H9 (cell line): Measurements from ENCODE around the gene PTPN13. TPM values are rescaled to one million over a fixed set of nuclear protein-coding genes. Genes with fewer than 3 reads are reported as not detected.
A peak's percentile ranks its signal among the peaks of the same experiment; 100 is the strongest.

ENCODE experiments used
- DNase-seq: peaks from one replicate; pipeline ENCODE4 v3.0.0-alpha.2; 2017
- H2AFZ ChIP-seq: one replicate; pipeline ENCODE4 v1.6.1; 2013; ENCODE audit warnings: mild to moderate bottlenecking, low read length, control low read depth, moderate library complexity
- H2AK5ac ChIP-seq: 2 replicates; pipeline ENCODE4 v1.6.1; 2013; ENCODE audit warnings: low read length, control low read depth, mixed read lengths; ENCODE audit not compliant: insufficient read length
- H2BK120ac ChIP-seq: one replicate; pipeline ENCODE4 v1.6.1; 2013; ENCODE audit warnings: low read depth, mild to moderate bottlenecking, low read length, control low read depth, inconsistent platforms; ENCODE audit not compliant: poor library complexity, severe bottlenecking
- H2BK12ac ChIP-seq: 2 replicates; pipeline ENCODE4 v1.6.1; 2013; ENCODE audit warnings: low read length, control low read depth, mixed read lengths, low read depth; ENCODE audit not compliant: insufficient read length
- H2BK15ac ChIP-seq: 2 replicates; pipeline ENCODE4 v1.6.1; 2013; ENCODE audit warnings: low read depth, low read length, control low read depth
- H2BK20ac ChIP-seq: one replicate; pipeline ENCODE4 v1.6.1; 2013; ENCODE audit warnings: low read depth, mild to moderate bottlenecking, low read length, control low read depth, inconsistent platforms; ENCODE audit not compliant: poor library complexity, severe bottlenecking
- H2BK5ac ChIP-seq: 2 replicates; pipeline ENCODE4 v1.6.1; 2013; ENCODE audit warnings: low read length, control low read depth, mixed read lengths; ENCODE audit not compliant: insufficient read length
- H3K14ac ChIP-seq: 2 replicates; pipeline ENCODE4 v1.6.1; 2013; ENCODE audit warnings: low read length, control low read depth; ENCODE audit not compliant: insufficient read depth
- H3K18ac ChIP-seq: 2 replicates; pipeline ENCODE4 v1.6.1; 2013; ENCODE audit warnings: low read depth, mild to moderate bottlenecking, mixed read lengths, low read length, control low read depth; ENCODE audit not compliant: insufficient read length
- H3K23ac ChIP-seq: 2 replicates; pipeline ENCODE4 v1.6.1; 2013; ENCODE audit warnings: low read length, control low read depth, mixed read lengths, low read depth; ENCODE audit not compliant: insufficient read length
- H3K23me2 ChIP-seq: 2 replicates; pipeline ENCODE4 v1.6.1; 2013; ENCODE audit warnings: low read depth, mild to moderate bottlenecking, mixed read lengths, low read length, control low read depth; ENCODE audit not compliant: insufficient read length, poor library complexity, severe bottlenecking
- H3K27ac ChIP-seq: 2 replicates; pipeline ENCODE4 v1.5.1; 2013; ENCODE audit warnings: low read length, control low read depth, mixed read lengths, low read depth; ENCODE audit not compliant: insufficient read length
- H3K27me3 ChIP-seq: 2 replicates; pipeline ENCODE4 v1.6.1; 2013; ENCODE audit warnings: low read length, control low read depth, inconsistent platforms; ENCODE audit not compliant: insufficient read depth
- H3K4ac ChIP-seq: 2 replicates; pipeline ENCODE4 v1.6.1; 2013; ENCODE audit warnings: low read depth, mild to moderate bottlenecking, control low read depth, inconsistent platforms, low read length, moderate library complexity
- H3K4me1 ChIP-seq: 2 replicates; pipeline ENCODE4 v1.6.1; 2013; ENCODE audit warnings: low read length, control low read depth, inconsistent platforms; ENCODE audit not compliant: insufficient read depth
- H3K4me2 ChIP-seq: 2 replicates; pipeline ENCODE4 v1.6.1; 2013; ENCODE audit warnings: low read length, control low read depth, mixed read lengths; ENCODE audit not compliant: insufficient read length, insufficient read depth
- H3K56ac ChIP-seq: 2 replicates; pipeline ENCODE4 v1.6.1; 2013; ENCODE audit warnings: low read depth, mild to moderate bottlenecking, mixed read lengths, low read length, control low read depth; ENCODE audit not compliant: insufficient read length
- H3K79me1 ChIP-seq: 2 replicates; pipeline ENCODE4 v1.6.1; 2013; ENCODE audit warnings: low read depth, mild to moderate bottlenecking, moderate library complexity, low read length, control low read depth, inconsistent platforms; ENCODE audit not compliant: insufficient read depth, poor library complexity, severe bottlenecking
- H3K79me2 ChIP-seq: 2 replicates; pipeline ENCODE4 v1.6.1; 2013; ENCODE audit warnings: low read length, control low read depth, inconsistent platforms; ENCODE audit not compliant: insufficient read depth
- H3K9ac ChIP-seq: 2 replicates; pipeline ENCODE4 v1.6.1; 2013; ENCODE audit warnings: low read length, control low read depth, mixed read lengths; ENCODE audit not compliant: insufficient read length; ENCODE audit errors: extremely low read depth
- H3K9me3 ChIP-seq: one replicate; pipeline ENCODE4 v1.6.1; 2013; ENCODE audit warnings: low read depth, low read length, inconsistent platforms; ENCODE audit not compliant: control insufficient read depth
- H3T11ph ChIP-seq: one replicate; pipeline ENCODE4 v1.6.1; 2013; ENCODE audit warnings: mild to moderate bottlenecking, low read length, control low read depth, inconsistent platforms
- H4K20me1 ChIP-seq: one replicate; pipeline ENCODE4 v1.6.1; 2013; ENCODE audit not compliant: control insufficient read depth, insufficient read length, insufficient read depth
- H4K5ac ChIP-seq: 2 replicates; pipeline ENCODE4 v1.6.1; 2013; ENCODE audit warnings: low read depth, mild to moderate bottlenecking, mixed read lengths, low read length, control low read depth; ENCODE audit not compliant: insufficient read length
- H4K8ac ChIP-seq: replicated peaks from 2 replicates; pipeline ENCODE4 v1.6.1; 2013; ENCODE audit warnings: low read length, control low read depth, mixed read lengths, low read depth; ENCODE audit not compliant: insufficient read length
- H4K91ac ChIP-seq: 2 replicates; pipeline ENCODE4 v1.6.1; 2013; ENCODE audit warnings: low read depth, mild to moderate bottlenecking, moderate library complexity, mixed read lengths, low read length, control low read depth; ENCODE audit not compliant: insufficient read length
- H3K27ac Mint-ChIP-seq, 3 experiments: 2 replicates in 2 of 3; 3 replicates in 1 of 3; pipeline ENCODE4 v1.8.0; 2020 to 2021; ENCODE audit warnings: mixed read lengths in 3 of 3, mild to moderate bottlenecking in 1 of 3, moderate library complexity in 1 of 3
- H3K27me3 Mint-ChIP-seq: 2 replicates; pipeline ENCODE4 v1.8.0; 2021; ENCODE audit warnings: low read depth, mild to moderate bottlenecking, moderate library complexity, mixed read lengths
- H3K36me3 Mint-ChIP-seq, 3 experiments: 2 replicates in 2 of 3; 3 replicates in 1 of 3; pipeline ENCODE4 v1.8.0; 2020 to 2021; ENCODE audit warnings: low read depth in 3 of 3, mixed read lengths in 3 of 3; ENCODE audit not compliant: insufficient read depth in 1 of 3
- H3K4me1 Mint-ChIP-seq, 2 experiments: 2 replicates each; pipeline ENCODE4 v1.8.0; 2020; ENCODE audit warnings: mixed read lengths in 2 of 2
- H3K4me3 Mint-ChIP-seq, 2 experiments: 2 replicates in 1 of 2; 3 replicates in 1 of 2; pipeline ENCODE4 v1.8.0; 2020 to 2021; ENCODE audit warnings: mild to moderate bottlenecking in 2 of 2, mixed read lengths in 2 of 2, moderate library complexity in 1 of 2
- H3K9me3 Mint-ChIP-seq, 2 experiments: 2 replicates in 1 of 2; 3 replicates in 1 of 2; pipeline ENCODE4 v1.8.0; 2020; ENCODE audit warnings: mild to moderate bottlenecking in 2 of 2, mixed read lengths in 2 of 2, moderate library complexity in 1 of 2
- WGBS: extraction: QIAGEN DNeasy Blood & Tissue Kit; methylation state at CpG from one replicate; pipeline ENCODE4 v1.1.7; 2013; ENCODE audit warnings: missing lambda C conversion rate, low lambda C conversion rate, mixed read lengths; ENCODE audit not compliant: insufficient read length; ENCODE audit errors: extremely low coverage; 5-methylcytosine and 5-hydroxymethylcytosine counted together
- total RNA-seq: library from RNA; stranded (reverse); gene quantifications from 2 replicates; pipeline ENCODE4 v1.2.1, GENCODE V29; 2021
- TF ChIP-seq, protein P1 (sequence below): fragments of 200-600 bp; sonication (generic); conservative IDR thresholded peaks from 3 replicates; pipeline ENCODE4 v1.8.0; 2021; ENCODE audit warnings: antibody characterized with exemption, mild to moderate bottlenecking

PTPN13 gene
- total RNA-seq, 1 experiment from 2014 or later, result 34.9 TPM

DNA sequence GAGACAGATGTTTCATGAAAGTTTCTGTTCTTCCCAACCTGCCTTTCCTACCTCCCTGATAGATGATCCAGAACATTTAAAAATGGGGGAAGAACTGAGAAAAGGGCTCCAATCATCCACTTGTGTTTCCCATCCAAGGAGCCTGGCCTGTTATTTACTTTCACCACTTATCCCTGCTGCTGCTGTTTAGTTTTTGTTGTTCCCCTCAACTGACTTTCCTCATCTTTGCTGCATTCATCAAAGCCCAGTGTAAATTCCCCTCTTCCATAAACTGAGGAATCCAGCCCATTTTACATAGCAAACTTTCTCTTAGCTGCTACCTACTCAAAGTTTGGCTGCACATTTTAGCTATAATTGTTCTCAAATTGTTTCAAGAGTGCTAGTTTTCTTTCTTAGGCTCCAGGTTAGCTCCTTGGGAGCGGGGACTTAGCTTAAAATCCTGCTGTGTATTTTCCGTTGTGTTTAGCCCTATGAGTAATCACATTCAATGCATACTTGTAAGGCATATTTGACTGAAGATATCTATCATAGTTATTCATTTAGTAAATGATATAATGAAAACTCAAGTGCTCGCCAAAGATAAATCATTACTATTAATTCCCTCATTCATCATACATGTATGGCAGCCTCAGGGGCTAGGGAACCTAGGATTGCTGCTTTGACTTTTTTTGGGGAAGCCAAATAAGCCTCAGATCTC lies 1.4 kb upstream of the PTPN13 start:
- Mint-ChIP-seq H3K4me3 (peak overlapping the region; percentile 89 to 96), H3K4me1 (peaks cover 32 to 39% of the 10 kb centered on the region in 2 experiments), H3K27me3 (no peaks in the 10 kb centered on the region), H3K36me3 (no peaks in the 10 kb centered on the region; a peak in 1 of 7 replicates), H3K27ac (peak overlapping the region; percentile 0 to 94 (median 65); a peak in 5 of 7 replicates), H3K9me3 (no peaks in the 10 kb centered on the region; a peak in 1 of 5 replicates)
- H3K9me3 ChIP-seq, result no peaks in the 10 kb centered on the region
- H4K8ac ChIP-seq, result no peak overlapping the region
- H4K91ac ChIP-seq, result no peak overlapping the region
- DNase-seq, result no peak
- no peak overlapping the region for H2BK5ac ChIP-seq
- no peak overlapping the region for H3K9ac ChIP-seq
- peaks cover 3% of the 10 kb centered on the region; the same call in 1 of the 2 replicates for H3K4me1 ChIP-seq
- H4K20me1 ChIP-seq, result no peaks in the 10 kb centered on the region
- no peak overlapping the region for H2AK5ac ChIP-seq
- no peak overlapping the region for H3K4ac ChIP-seq
- peaks cover 9% of the 10 kb centered on the region for H3K23me2 ChIP-seq
- H3K79me2 ChIP-seq, result peaks cover 7% of the 10 kb centered on the region; the same call in 1 of the 2 replicates
- H3K18ac ChIP-seq, result no peak overlapping the region
- H2BK20ac ChIP-seq, result no peak overlapping the region
- no peak overlapping the region for H3T11ph ChIP-seq
- H4K5ac ChIP-seq, result no peak overlapping the region
- H3K23ac ChIP-seq, result no peak overlapping the region
- WGBS, result no CpG with 5 or more reads among the region's 3 CpGs
- TF ChIP-seq, protein P1, sequence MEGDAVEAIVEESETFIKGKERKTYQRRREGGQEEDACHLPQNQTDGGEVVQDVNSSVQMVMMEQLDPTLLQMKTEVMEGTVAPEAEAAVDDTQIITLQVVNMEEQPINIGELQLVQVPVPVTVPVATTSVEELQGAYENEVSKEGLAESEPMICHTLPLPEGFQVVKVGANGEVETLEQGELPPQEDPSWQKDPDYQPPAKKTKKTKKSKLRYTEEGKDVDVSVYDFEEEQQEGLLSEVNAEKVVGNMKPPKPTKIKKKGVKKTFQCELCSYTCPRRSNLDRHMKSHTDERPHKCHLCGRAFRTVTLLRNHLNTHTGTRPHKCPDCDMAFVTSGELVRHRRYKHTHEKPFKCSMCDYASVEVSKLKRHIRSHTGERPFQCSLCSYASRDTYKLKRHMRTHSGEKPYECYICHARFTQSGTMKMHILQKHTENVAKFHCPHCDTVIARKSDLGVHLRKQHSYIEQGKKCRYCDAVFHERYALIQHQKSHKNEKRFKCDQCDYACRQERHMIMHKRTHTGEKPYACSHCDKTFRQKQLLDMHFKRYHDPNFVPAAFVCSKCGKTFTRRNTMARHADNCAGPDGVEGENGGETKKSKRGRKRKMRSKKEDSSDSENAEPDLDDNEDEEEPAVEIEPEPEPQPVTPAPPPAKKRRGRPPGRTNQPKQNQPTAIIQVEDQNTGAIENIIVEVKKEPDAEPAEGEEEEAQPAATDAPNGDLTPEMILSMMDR, result no peak
- no peak overlapping the region for H3K27ac ChIP-seq
- H2BK120ac ChIP-seq, result no peak overlapping the region
- peak overlapping the region; percentile 15 for H2AFZ ChIP-seq
- H3K14ac ChIP-seq, result no peak overlapping the region
- H2BK15ac ChIP-seq, result no peak overlapping the region
- H2BK12ac ChIP-seq, result no peak overlapping the region
- peak overlapping the region; percentile 88 for H3K4me2 ChIP-seq
- H3K79me1 ChIP-seq, result no peaks in the 10 kb centered on the region
- H3K56ac ChIP-seq, result no peak overlapping the region
- H3K27me3 ChIP-seq, result no peaks in the 10 kb centered on the region
